K562 (cell line): Measurements from ENCODE around the gene TUBA4B. TPM values are rescaled to one million over a fixed set of nuclear protein-coding genes. Genes with fewer than 3 reads are reported as not detected.

ENCODE experiments used
- CAMTA2 ChIP-seq: fragments of 250-450 bp; sonication (Bioruptor Pico); conservative IDR thresholded peaks from 2 replicates; pipeline ENCODE4 v1.5.1; 2022
- CEBPB ChIP-seq: fragments of 450-650 bp; IDR thresholded peaks from 2 replicates; pipeline ENCODE4 v1.6.1; 2016; ENCODE audit warnings: missing genetic modification characterization, missing compliant biosample characterization
- CHD2 ChIP-seq: IDR thresholded peaks from 2 replicates; pipeline ENCODE4 v1.6.1; 2011; ENCODE audit warnings: low read depth, low read length
- EGR1 ChIP-seq: fragments of 450-650 bp; conservative IDR thresholded peaks from 2 replicates; pipeline ENCODE4 v1.6.1; 2017; ENCODE audit warnings: mild to moderate bottlenecking
- FIP1L1 ChIP-seq: fragments of 200-400 bp; formaldehyde crosslinking; IDR thresholded peaks from 2 replicates; pipeline ENCODE4 v1.6.1; 2018; ENCODE audit warnings: mild to moderate bottlenecking, low read depth, low read length; ENCODE audit not compliant: poor library complexity, severe bottlenecking
- MAFG ChIP-seq: fragments of 450-650 bp; conservative IDR thresholded peaks from 2 replicates; pipeline ENCODE4 v1.6.1; 2016; ENCODE audit warnings: missing genetic modification characterization, missing compliant biosample characterization
- MEIS2 ChIP-seq: fragments of 450-650 bp; IDR thresholded peaks from 2 replicates; pipeline ENCODE4 v1.6.1; 2014; ENCODE audit warnings: mild to moderate bottlenecking; ENCODE audit not compliant: partially characterized antibody
- MYBL2 ChIP-seq, 2 experiments: fragments of 450-650 bp in 1 of 2; sonication (generic) in 1 of 2; formaldehyde crosslinking in 1 of 2; IDR thresholded peaks; 2 replicates each; pipeline versions ENCODE4 v1.6.1 to v1.8.1; 2017 to 2022; ENCODE audit warnings: borderline replicate concordance in 1 of 2, inconsistent platforms in 1 of 2, low read depth in 1 of 2, mild to moderate bottlenecking in 1 of 2, missing genetic modification reagents in 1 of 2, moderate library complexity in 1 of 2
- PTRF ChIP-seq: fragments of 450-650 bp; IDR thresholded peaks from 2 replicates; pipeline ENCODE4 v1.6.1; 2016; ENCODE audit warnings: mild to moderate bottlenecking, missing genetic modification characterization, missing compliant biosample characterization
- SMAD4 ChIP-seq: fragments of 250-450 bp; sonication (Bioruptor Pico); conservative IDR thresholded peaks from 2 replicates; pipeline ENCODE4 v1.8.0; 2021; ENCODE audit warnings: inconsistent platforms, mild to moderate bottlenecking, moderate library complexity
- SMARCE1 ChIP-seq: fragments of 450-650 bp; IDR thresholded peaks from 2 replicates; pipeline ENCODE4 v1.7.1; 2016; ENCODE audit warnings: mild to moderate bottlenecking
- TAF7 ChIP-seq: fragments of 450-650 bp; IDR thresholded peaks from 2 replicates; pipeline ENCODE4 v1.6.1; 2016; ENCODE audit warnings: missing genetic modification characterization, missing compliant biosample characterization
- TBP ChIP-seq: optimal IDR thresholded peaks from 2 replicates; pipeline ENCODE3; 2011; ENCODE audit warnings: low read depth, low read length, improper control_type of control experiment
- ZHX1 ChIP-seq: fragments of 150-350 bp; conservative IDR thresholded peaks from 2 replicates; pipeline ENCODE4 v1.6.1; 2014; ENCODE audit warnings: low read length
- ZNF197 ChIP-seq: fragments of 200-800 bp; sonication (Bioruptor generic); IDR thresholded peaks from 2 replicates; pipeline ENCODE4 v1.6.1; 2016; ENCODE audit warnings: low read depth, missing genetic modification characterization, missing compliant biosample characterization
- ZNF444 ChIP-seq: fragments of 250-450 bp; sonication (Bioruptor Pico); IDR thresholded peaks from 2 replicates; pipeline ENCODE4 v1.4.0; 2020; ENCODE audit warnings: mild to moderate bottlenecking, moderate library complexity
- ZNF766 ChIP-seq: fragments of 200-800 bp; sonication (Bioruptor generic); conservative IDR thresholded peaks from 2 replicates; pipeline ENCODE4 v1.6.1; 2016; ENCODE audit warnings: missing genetic modification characterization, missing compliant biosample characterization
- polyA plus RNA-seq, 8 experiments: library from polyadenylated mRNA; depleted of rRNA in 4 of 8; stranded (reverse) in 5 of 8; unstranded in 3 of 8; fragments of >200 nt; fragmentation: Nextera tagmentation in 2 of 8; fragmentation: Illumina TruSeq in 1 of 8; extraction: Ambion mirVana in 2 of 8; extraction: Trizol in 1 of 8; gene quantifications; 2 replicates each; pipeline versions ENCODE4 v1.2.1 to v1.2.3, GENCODE V29; 2011 to 2014; ENCODE audit warnings: inconsistent platforms in 1 of 8, missing spikeins in 1 of 8
- total RNA-seq, 7 experiments: library from RNA; depleted of rRNA in 6 of 7; stranded (reverse); fragments of >200 nt in 6 of 7; fragmentation: Illumina TruSeq in 2 of 7; extraction: Trizol in 2 of 7; gene quantifications; 2 replicates each; pipeline versions ENCODE4 v1.2.1 to v1.2.3, GENCODE V29; 2011 to 2021; ENCODE audit warnings: low replicate concordance in 1 of 7
- TF ChIP-seq, protein P1 (sequence below), 2 experiments: fragments of 450-650 bp; IDR thresholded peaks; 2 replicates each; pipeline ENCODE4 v1.6.1; 2016; ENCODE audit warnings: mild to moderate bottlenecking in 2 of 2, borderline replicate concordance in 1 of 2, low read depth in 1 of 2, moderate library complexity in 1 of 2

The TUBA4B gene
- total and polyA plus RNA-seq, 9 of the 15 experiments (the other 6 are each of a cell fraction or from before 2014, with no cell fraction given), result 0.04 TPM; not detected in 8

- TF ChIP-seq MYBL2 (IDR thresholded peaks at IDR 0.05; ENCODE audit: low read depth) (no peak; the same call in 1 of the 2 replicates), MYBL2 (CRISPR knock-in tag; IDR thresholded peaks at IDR 0.05; ENCODE audit: borderline replicate concordance) (no peak), TAF7 (no peak), MAFG (no peak), ZNF444 (CRISPR knock-in tag) (no peak), CAMTA2 (CRISPR knock-in tag) (no peak), FIP1L1 (no peak), TBP (peak; percentile 68), ZNF197 (no peak), SMARCE1 (no peak), MEIS2 (no peak), ZHX1 (no peak), PTRF (tag) (no peak), ZNF766 (CRISPR knock-in tag) (no peak), SMAD4 (CRISPR knock-in tag) (no peak), CHD2 (0 out of 2 replicates have a peak, but pooled peaks have one; percentile 18), CEBPB (no peak), EGR1 (no peak)
- TF ChIP-seq, protein P1, sequence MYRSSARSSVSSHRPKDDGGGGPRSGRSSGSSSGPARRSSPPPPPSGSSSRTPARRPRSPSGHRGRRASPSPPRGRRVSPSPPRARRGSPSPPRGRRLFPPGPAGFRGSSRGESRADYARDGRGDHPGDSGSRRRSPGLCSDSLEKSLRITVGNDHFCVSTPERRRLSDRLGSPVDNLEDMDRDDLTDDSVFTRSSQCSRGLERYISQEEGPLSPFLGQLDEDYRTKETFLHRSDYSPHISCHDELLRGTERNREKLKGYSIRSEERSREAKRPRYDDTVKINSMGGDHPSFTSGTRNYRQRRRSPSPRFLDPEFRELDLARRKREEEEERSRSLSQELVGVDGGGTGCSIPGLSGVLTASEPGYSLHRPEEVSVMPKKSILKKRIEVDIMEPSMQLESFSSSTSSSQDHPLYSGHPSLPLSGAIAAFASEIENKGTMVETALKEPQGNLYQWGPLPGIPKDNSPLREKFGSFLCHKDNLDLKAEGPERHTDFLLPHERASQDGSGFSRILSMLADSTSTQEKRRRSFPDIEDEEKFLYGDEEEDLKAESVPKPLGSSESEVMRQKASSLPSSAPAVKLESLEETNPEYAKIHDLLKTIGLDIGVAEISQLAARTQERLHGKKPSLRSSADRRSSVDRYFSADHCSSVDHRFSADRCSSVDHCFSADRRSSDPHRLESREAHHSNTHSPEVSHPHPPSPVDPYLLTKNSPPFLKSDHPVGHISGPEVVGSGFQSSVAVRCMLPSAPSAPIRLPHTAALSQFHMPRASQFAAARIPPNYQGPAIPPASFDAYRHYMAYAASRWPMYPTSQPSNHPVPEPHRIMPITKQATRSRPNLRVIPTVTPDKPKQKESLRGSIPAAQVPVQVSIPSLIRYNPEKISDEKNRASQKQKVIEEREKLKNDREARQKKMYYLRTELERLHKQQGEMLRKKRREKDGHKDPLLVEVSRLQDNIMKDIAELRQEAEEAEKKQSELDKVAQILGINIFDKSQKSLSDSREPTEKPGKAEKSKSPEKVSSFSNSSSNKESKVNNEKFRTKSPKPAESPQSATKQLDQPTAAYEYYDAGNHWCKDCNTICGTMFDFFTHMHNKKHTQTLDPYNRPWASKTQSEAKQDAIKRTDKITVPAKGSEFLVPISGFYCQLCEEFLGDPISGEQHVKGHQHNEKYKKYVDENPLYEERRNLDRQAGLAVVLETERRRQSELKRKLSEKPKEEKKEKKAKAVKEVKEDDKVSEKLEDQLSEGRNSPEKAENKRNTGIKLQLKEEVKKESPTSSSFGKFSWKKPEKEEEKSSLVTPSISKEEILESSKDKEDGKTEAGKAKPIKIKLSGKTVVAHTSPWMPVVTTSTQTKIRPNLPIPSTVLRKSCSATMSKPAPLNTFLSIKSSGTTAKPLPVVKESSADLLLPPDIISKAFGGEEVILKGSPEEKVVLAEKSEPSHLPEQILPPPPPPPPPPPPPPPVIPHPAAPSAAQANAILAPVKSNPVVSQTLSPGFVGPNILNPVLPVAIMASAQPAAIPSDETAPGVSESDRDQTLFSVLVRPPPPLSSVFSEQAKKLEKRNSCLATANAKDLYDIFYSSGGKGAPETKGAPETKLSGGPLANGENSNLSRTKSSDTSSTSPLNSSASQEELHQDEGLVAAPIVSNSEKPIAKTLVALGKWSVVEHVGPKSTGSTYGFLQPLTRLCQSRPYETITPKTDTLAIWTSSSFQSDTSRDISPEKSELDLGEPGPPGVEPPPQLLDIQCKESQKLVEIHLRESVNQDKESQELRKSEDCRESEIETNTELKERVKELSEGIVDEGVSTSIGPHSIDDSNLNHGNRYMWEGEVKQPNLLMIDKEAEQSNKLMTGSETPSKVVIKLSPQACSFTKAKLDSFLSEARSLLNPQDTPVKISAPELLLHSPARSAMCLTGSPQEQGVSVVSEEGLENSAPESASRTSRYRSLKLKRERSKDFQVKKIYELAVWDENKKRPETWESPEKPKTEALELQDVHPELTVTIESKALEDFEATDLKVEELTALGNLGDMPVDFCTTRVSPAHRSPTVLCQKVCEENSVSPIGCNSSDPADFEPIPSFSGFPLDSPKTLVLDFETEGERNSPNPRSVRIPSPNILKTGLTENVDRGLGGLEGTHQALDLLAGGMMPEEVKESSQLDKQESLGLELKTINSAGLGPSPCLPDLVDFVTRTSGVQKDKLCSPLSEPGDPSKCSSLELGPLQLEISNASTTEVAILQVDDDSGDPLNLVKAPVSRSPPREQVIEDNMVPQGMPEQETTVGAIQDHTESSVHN (IDR thresholded peaks at IDR 0.05; ENCODE audit: borderline replicate concordance in 1 of 2, low read depth in 1 of 2), result no peak
Measured at GRCh38 chr2:219245148-219245898, 7.7 kb upstream of the TUBA4B start, which contains the start of the genes GLB1L and STK16 (continued).
